GM23338 (cell line): ENCODE data around the gene PPP1R36. TPM values are rescaled to one million over a fixed set of nuclear protein-coding genes. Genes with fewer than 3 reads are reported as not detected.

Experiments
- ATAC-seq: fragments of 200-7000 bp; cut with Tn5 transposase; 3 replicates; pipeline ENCODE4 v1.9.1; 2020
- DNase-seq: peaks from one replicate; pipeline ENCODE4 v3.0.0-alpha.2; 2015; ENCODE audit warnings: low spot score
- H2AFZ ChIP-seq: fragments of 200-600 bp; sonication (generic); 2 replicates; pipeline ENCODE4 v1.8.0; 2016; ENCODE audit warnings: antibody characterized with exemption, mild to moderate bottlenecking, moderate library complexity
- H3F3A ChIP-seq: fragments of 200-600 bp; sonication (generic); replicated peaks from 2 replicates; pipeline ENCODE4 v1.8.0; 2017; ENCODE audit warnings: antibody characterized with exemption, mixed run types, low read depth
- H3K27ac ChIP-seq: fragments of 200-600 bp; sonication (generic); 2 replicates; pipeline ENCODE4 v1.6.1; 2016; ENCODE audit warnings: low read depth
- H3K27me3 ChIP-seq: fragments of 200-600 bp; sonication (generic); 2 replicates; pipeline ENCODE4 v1.8.0; 2016; ENCODE audit warnings: mild to moderate bottlenecking, mixed run types, moderate library complexity; ENCODE audit not compliant: insufficient read depth
- H3K36me3 ChIP-seq: fragments of 200-600 bp; sonication (generic); 2 replicates; pipeline ENCODE4 v1.8.0; 2016; ENCODE audit warnings: mild to moderate bottlenecking; ENCODE audit not compliant: insufficient read depth
- H3K4me1 ChIP-seq: fragments of 200-600 bp; sonication (generic); 2 replicates; pipeline ENCODE4 v1.8.0; 2016; ENCODE audit warnings: mild to moderate bottlenecking, moderate library complexity; ENCODE audit not compliant: insufficient read depth
- H3K4me2 ChIP-seq: fragments of 200-600 bp; sonication (generic); 2 replicates; pipeline ENCODE4 v1.7.1; 2017; ENCODE audit warnings: mixed run types
- H3K4me3 ChIP-seq: fragments of 200-600 bp; sonication (generic); 2 replicates; pipeline ENCODE4 v1.6.1; 2016; ENCODE audit warnings: mixed run types
- H3K79me2 ChIP-seq: fragments of 200-600 bp; sonication (generic); replicated peaks from 2 replicates; pipeline ENCODE4 v1.8.0; 2017; ENCODE audit warnings: mild to moderate bottlenecking; ENCODE audit not compliant: insufficient read depth
- H3K9me2 ChIP-seq: fragments of 200-600 bp; sonication (generic); 2 replicates; pipeline ENCODE4 v1.8.0; 2017; ENCODE audit not compliant: insufficient read depth
- H4K20me1 ChIP-seq: fragments of 200-600 bp; sonication (generic); replicated peaks from 2 replicates; pipeline ENCODE4 v1.8.0; 2017; ENCODE audit warnings: mild to moderate bottlenecking; ENCODE audit not compliant: insufficient read depth
- H3K27ac Mint-ChIP-seq: 2 replicates; pipeline ENCODE4 v1.8.0; 2020; ENCODE audit warnings: inconsistent platforms, mild to moderate bottlenecking, moderate library complexity, mixed read lengths
- H3K27me3 Mint-ChIP-seq: 3 replicates; pipeline ENCODE4 v1.8.0; 2022; ENCODE audit warnings: low read depth, mild to moderate bottlenecking, moderate library complexity, mixed read lengths, inconsistent platforms; ENCODE audit not compliant: insufficient read depth, poor library complexity
- H3K36me3 Mint-ChIP-seq: 3 replicates; pipeline ENCODE4 v1.8.0; 2021; ENCODE audit warnings: low read depth, mild to moderate bottlenecking, inconsistent platforms, moderate library complexity, mixed read lengths
- H3K4me1 Mint-ChIP-seq: 3 replicates; pipeline ENCODE4 v1.8.0; 2020; ENCODE audit warnings: mild to moderate bottlenecking, inconsistent platforms, mixed read lengths
- H3K4me3 Mint-ChIP-seq: 3 replicates; pipeline ENCODE4 v1.8.0; 2021; ENCODE audit warnings: moderate library complexity, mild to moderate bottlenecking, inconsistent platforms, mixed read lengths
- H3K9me3 Mint-ChIP-seq: 3 replicates; pipeline ENCODE4 v1.8.0; 2020; ENCODE audit warnings: moderate library complexity, mild to moderate bottlenecking, inconsistent platforms, mixed read lengths
- CREB1 ChIP-seq: fragments of 250-450 bp; sonication (Bioruptor Pico); IDR thresholded peaks from 2 replicates; pipeline ENCODE4 v1.5.0; 2020; ENCODE audit warnings: low read depth, mild to moderate bottlenecking, moderate library complexity
- ETS1 ChIP-seq: IDR thresholded peaks from 2 replicates; pipeline ENCODE4 v1.6.1; 2016; ENCODE audit warnings: antibody characterized with exemption
- EZH2 ChIP-seq: fragments of 200-600 bp; sonication (generic); IDR thresholded peaks from one replicate; pipeline ENCODE4 v1.8.0; 2017; ENCODE audit warnings: antibody characterized with exemption, mild to moderate bottlenecking, low read depth; ENCODE audit not compliant: unreplicated experiment
- EZH2phosphoT487 ChIP-seq: fragments of 200-600 bp; sonication (generic); IDR thresholded peaks from one replicate; pipeline ENCODE4 v1.8.1; 2018; ENCODE audit warnings: antibody characterized with exemption; ENCODE audit not compliant: unreplicated experiment
- JUNB ChIP-seq: IDR thresholded peaks from one replicate; pipeline ENCODE4 v1.6.1; 2016; ENCODE audit warnings: antibody characterized with exemption; ENCODE audit not compliant: unreplicated experiment
- NANOG ChIP-seq: IDR thresholded peaks from 2 replicates; pipeline ENCODE4 v1.6.1; 2016; ENCODE audit warnings: antibody characterized with exemption, borderline replicate concordance
- POLR2AphosphoS5 ChIP-seq: IDR thresholded peaks from 2 replicates; pipeline ENCODE4 v1.6.1; 2016; ENCODE audit warnings: antibody characterized with exemption, low read depth
- REST ChIP-seq: IDR thresholded peaks from one replicate; pipeline ENCODE4 v1.6.1; 2018; ENCODE audit warnings: antibody characterized with exemption; ENCODE audit not compliant: unreplicated experiment
- STAT1 ChIP-seq: IDR thresholded peaks from one replicate; pipeline ENCODE4 v1.6.1; 2016; ENCODE audit warnings: antibody characterized with exemption; ENCODE audit not compliant: unreplicated experiment
- ZNF114 ChIP-seq: fragments of 250-450 bp; sonication (Bioruptor Pico); IDR thresholded peaks from 2 replicates; pipeline ENCODE4 v1.5.0; 2020; ENCODE audit warnings: mild to moderate bottlenecking, moderate library complexity
- ZNF331 ChIP-seq: fragments of 250-450 bp; sonication (Bioruptor Pico); IDR thresholded peaks from 2 replicates; pipeline ENCODE4 v1.5.0; 2020; ENCODE audit warnings: low read depth, mild to moderate bottlenecking, moderate library complexity
- ZNF462 ChIP-seq: fragments of 250-450 bp; sonication (Bioruptor Pico); IDR thresholded peaks from 2 replicates; pipeline ENCODE4 v1.5.0; 2020; ENCODE audit warnings: mild to moderate bottlenecking, moderate library complexity
- polyA plus RNA-seq: library from polyadenylated mRNA; unstranded; fragments of >200 nt; fragmentation: Nextera tagmentation; extraction: Ambion mirVana; gene quantifications from 2 replicates; pipeline ENCODE4 v1.2.1, GENCODE V29; 2016
- total RNA-seq: library from RNA; depleted of rRNA; stranded (reverse); fragments of >200 nt; shearing (Covaris generic); gene quantifications from 2 replicates; pipeline ENCODE4 v1.2.3, GENCODE V29; 2014
- TF ChIP-seq, protein P1 (sequence below), 2 experiments: fragments of 200-600 bp in 1 of 2; sonication (generic) in 1 of 2; conservative IDR thresholded peaks; 2 replicates each; pipeline versions ENCODE4 v1.5.1 to v1.6.1; 2016 to 2017; ENCODE audit warnings: antibody characterized with exemption in 2 of 2, low read depth in 2 of 2, mild to moderate bottlenecking in 2 of 2, moderate library complexity in 1 of 2

Gene PPP1R36
- total and polyA plus RNA-seq, 2 experiments from 2014 or later: 0.42 to 1.4 TPM

DNA sequence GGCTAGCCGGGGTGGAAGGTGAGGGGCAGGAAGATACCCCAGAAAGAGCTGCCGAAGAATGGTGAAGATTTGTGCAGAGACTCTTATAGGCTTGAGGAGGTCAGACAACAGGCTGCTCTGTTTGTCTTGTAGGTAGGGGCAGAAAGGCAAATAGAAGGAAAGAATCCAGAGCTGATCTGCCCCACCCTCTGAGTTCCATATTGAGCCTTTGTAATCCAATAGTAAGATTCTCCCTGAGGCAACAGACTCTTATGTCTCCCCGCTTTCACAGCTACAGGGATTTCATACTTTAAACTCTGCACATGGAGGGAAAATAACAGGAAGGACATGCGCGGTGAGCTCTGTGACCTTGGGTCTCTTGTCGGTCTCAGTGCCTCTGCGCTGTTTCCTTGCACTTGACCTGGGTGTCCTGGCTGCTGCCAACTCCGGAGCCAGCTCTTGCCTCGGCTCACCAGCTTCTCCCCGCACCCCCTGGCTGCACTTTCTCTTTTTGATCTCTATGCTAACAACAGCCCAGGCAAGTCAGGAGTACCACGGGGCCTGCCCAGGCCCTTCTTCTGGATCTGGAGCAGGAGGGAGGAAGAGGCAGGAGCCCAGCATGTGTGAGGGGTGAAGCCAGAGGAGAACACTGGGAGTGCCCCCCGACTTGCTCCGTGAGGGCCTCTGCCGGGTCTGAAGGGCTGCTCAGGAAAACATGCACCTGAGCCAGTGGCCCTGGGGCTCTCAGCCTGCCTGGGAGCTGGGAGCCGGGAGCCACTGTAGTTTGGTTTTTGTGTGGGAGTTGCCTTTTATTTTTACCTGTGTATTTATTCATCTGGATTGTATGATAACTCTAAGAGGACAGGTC, 75.8 kb downstream of the PPP1R36 start:
- Histone ChIP-seq H3K27me3 (no peaks in the 10 kb centered on the region), H2AFZ (peak overlapping the region; percentile 89), H3K4me3 (no peak overlapping the region), H3K4me2 (no peak overlapping the region), H3K4me1 (peaks cover 6% of the 10 kb centered on the region; the same call in 1 of the 2 replicates), H3K79me2 (no peaks in the 10 kb centered on the region), H3F3A (no peaks in the 10 kb centered on the region), H3K9me2 (no peaks in the 10 kb centered on the region; the same call in 1 of the 2 replicates), H3K27ac (no peak overlapping the region), H3K36me3 (no peaks in the 10 kb centered on the region), H4K20me1 (no peaks in the 10 kb centered on the region)
- H3K36me3 Mint-ChIP-seq: no peaks in the 10 kb centered on the region
- peaks cover 4% of the 10 kb centered on the region for H3K27me3 Mint-ChIP-seq
- H3K4me3 Mint-ChIP-seq: no peak overlapping the region
- TF ChIP-seq EZH2 (no peak), ZNF331 (CRISPR knock-in tag) (no peak), ZNF114 (CRISPR knock-in tag) (no peak), POLR2AphosphoS5 (no peak), JUNB (no peak), REST (no peak), ZNF462 (no peak), EZH2phosphoT487 (no peak), STAT1 (no peak), ETS1 (no peak), NANOG (no peak), CREB1 (CRISPR knock-in tag) (no peak)
- TF ChIP-seq, protein P1, sequence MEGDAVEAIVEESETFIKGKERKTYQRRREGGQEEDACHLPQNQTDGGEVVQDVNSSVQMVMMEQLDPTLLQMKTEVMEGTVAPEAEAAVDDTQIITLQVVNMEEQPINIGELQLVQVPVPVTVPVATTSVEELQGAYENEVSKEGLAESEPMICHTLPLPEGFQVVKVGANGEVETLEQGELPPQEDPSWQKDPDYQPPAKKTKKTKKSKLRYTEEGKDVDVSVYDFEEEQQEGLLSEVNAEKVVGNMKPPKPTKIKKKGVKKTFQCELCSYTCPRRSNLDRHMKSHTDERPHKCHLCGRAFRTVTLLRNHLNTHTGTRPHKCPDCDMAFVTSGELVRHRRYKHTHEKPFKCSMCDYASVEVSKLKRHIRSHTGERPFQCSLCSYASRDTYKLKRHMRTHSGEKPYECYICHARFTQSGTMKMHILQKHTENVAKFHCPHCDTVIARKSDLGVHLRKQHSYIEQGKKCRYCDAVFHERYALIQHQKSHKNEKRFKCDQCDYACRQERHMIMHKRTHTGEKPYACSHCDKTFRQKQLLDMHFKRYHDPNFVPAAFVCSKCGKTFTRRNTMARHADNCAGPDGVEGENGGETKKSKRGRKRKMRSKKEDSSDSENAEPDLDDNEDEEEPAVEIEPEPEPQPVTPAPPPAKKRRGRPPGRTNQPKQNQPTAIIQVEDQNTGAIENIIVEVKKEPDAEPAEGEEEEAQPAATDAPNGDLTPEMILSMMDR (conservative IDR thresholded peaks at IDR 0.05; ENCODE audit: low read depth in 2 of 2): no peak
- H3K4me1 Mint-ChIP-seq: peaks cover 20% of the 10 kb centered on the region
- ATAC-seq (peak; percentile 63), DNase-seq (no peak)
- no peaks in the 10 kb centered on the region for H3K9me3 Mint-ChIP-seq
- no peak overlapping the region for H3K27ac Mint-ChIP-seq
